Endothelial cell of umbilical vein (primary cell): ENCODE results near the gene ADI1. TPM values are rescaled to one million over a fixed set of nuclear protein-coding genes. Genes with fewer than 3 reads are reported as not detected.

ENCODE experiments used
- BruUV-seq: library from RNA; stranded (reverse); fragments of 400-500 nt; replicated peaks from 2 replicates; lab custom pipeline; 2021; lab: Mats Ljungman, UMichigan
- CTCF ChIA-PET: fragments of 300-600, 350-600 bp; sonication (Branson Sonifier 250); formaldehyde crosslinking; loops from one replicate; lab custom pipeline; 2021; ENCODE audit warnings: antibody characterized with exemption, inconsistent platforms; lab: Charles Lee
- POLR2A ChIA-PET: fragments of 300-600, 350-600 bp; sonication (Branson Sonifier 250); formaldehyde crosslinking; loops from one replicate; lab custom pipeline; 2021; ENCODE audit warnings: antibody characterized with exemption, inconsistent platforms; lab: Charles Lee
- DNase-seq: peaks from one replicate; pipeline ENCODE4 v3.0.0-alpha.2; 2011; ENCODE audit warnings: low read depth, low spot score
- FAIRE-seq: peaks from 2 replicates; lab custom pipeline; 2011; peaks lifted over from hg19 to GRCh38; lab: Jason Lieb, UNC
- H2AFZ ChIP-seq: 2 replicates; pipeline ENCODE4 v1.6.0; 2012; ENCODE audit warnings: low read depth, low read length, control low read depth, inconsistent platforms
- H3K27ac ChIP-seq: 2 replicates; pipeline ENCODE4 v1.5.1; 2011; ENCODE audit warnings: low read depth, mild to moderate bottlenecking, control low read depth, low read length, moderate library complexity; ENCODE audit not compliant: insufficient read depth
- H3K27me3 ChIP-seq, 2 experiments: 2 replicates each; pipeline versions ENCODE4 v1.6.0 to v1.6.1; 2011; ENCODE audit warnings: low read length in 2 of 2, mixed read lengths in 1 of 2; ENCODE audit not compliant: control insufficient read depth in 2 of 2, insufficient read depth in 2 of 2
- H3K36me3 ChIP-seq, 2 experiments: 2 replicates in 1 of 2; 3 replicates in 1 of 2; pipeline ENCODE4 v1.5.1; 2011; ENCODE audit warnings: low read length in 2 of 2, mild to moderate bottlenecking in 1 of 2, moderate library complexity in 1 of 2; ENCODE audit not compliant: control insufficient read depth in 2 of 2, insufficient read depth in 2 of 2; ENCODE audit errors: extremely low read depth in 1 of 2
- H3K4me1 ChIP-seq: 3 replicates; pipeline ENCODE4 v1.5.1; 2011; ENCODE audit warnings: mild to moderate bottlenecking, low read length; ENCODE audit not compliant: control insufficient read depth, insufficient read depth; ENCODE audit errors: extremely low read depth
- H3K4me2 ChIP-seq: 2 replicates; pipeline ENCODE4 v1.6.1; 2011; ENCODE audit warnings: low read length, control low read depth, mixed read lengths; ENCODE audit not compliant: insufficient read depth
- H3K4me3 ChIP-seq, 3 experiments: fragments of 200-600 bp in 1 of 3; sonication (generic), shearing (Covaris generic) in 1 of 3; replicated peaks in 1 of 3; 2 replicates each; pipeline ENCODE4 v1.5.1; 2011 to 2016; ENCODE audit warnings: control low read depth in 3 of 3, low read length in 3 of 3, mild to moderate bottlenecking in 2 of 3, inconsistent platforms in 1 of 3, low read depth in 1 of 3, moderate library complexity in 1 of 3; ENCODE audit not compliant: insufficient read depth in 1 of 3
- H3K79me2 ChIP-seq: 2 replicates; pipeline ENCODE4 v1.6.0; 2012; ENCODE audit warnings: low read length, inconsistent platforms; ENCODE audit not compliant: control insufficient read depth, insufficient read depth
- H3K9ac ChIP-seq: replicated peaks from 2 replicates; pipeline ENCODE3; 2011; ENCODE audit warnings: low read length, control low read depth; ENCODE audit not compliant: insufficient read depth; ENCODE audit errors: extremely low read depth
- H3K9me1 ChIP-seq: replicated peaks from 3 replicates; pipeline ENCODE4 v1.6.0; 2011; ENCODE audit warnings: mild to moderate bottlenecking, low read length; ENCODE audit not compliant: control insufficient read depth, insufficient read depth; ENCODE audit errors: extremely low read depth
- H3K9me3 ChIP-seq: replicated peaks from 2 replicates; pipeline ENCODE4 v1.5.1; 2012; ENCODE audit warnings: low read length, inconsistent platforms; ENCODE audit not compliant: control insufficient read depth, insufficient read depth
- H4K20me1 ChIP-seq: replicated peaks from 2 replicates; pipeline ENCODE3; 2011; ENCODE audit warnings: mild to moderate bottlenecking, low read length; ENCODE audit not compliant: control insufficient read depth, insufficient read depth; ENCODE audit errors: extremely low read depth
- CTCF ChIP-seq, 2 donors: IDR thresholded peaks; 1 replicate in 1 of 2; 2 replicates in 1 of 2; pipeline ENCODE4 v1.5.1; 2011; ENCODE audit warnings: low read length in 2 of 2, mild to moderate bottlenecking in 2 of 2, moderate library complexity in 2 of 2, control low read depth in 1 of 2, inconsistent platforms in 1 of 2, low read depth in 1 of 2; ENCODE audit not compliant: insufficient read depth in 1 of 2; ENCODE audit errors: extremely low read depth in 1 of 2
- EZH2 ChIP-seq: IDR thresholded peaks from 2 replicates; pipeline ENCODE4 v1.6.1; 2012; ENCODE audit warnings: borderline replicate concordance, low read depth, mild to moderate bottlenecking, moderate library complexity, low read length, inconsistent platforms; ENCODE audit not compliant: severe bottlenecking
- FOS ChIP-seq: IDR thresholded peaks from 2 replicates; pipeline ENCODE4 v1.6.1; 2011; ENCODE audit warnings: mild to moderate bottlenecking, low read length, moderate library complexity, borderline replicate concordance; ENCODE audit not compliant: insufficient read depth
- GATA2 ChIP-seq: IDR thresholded peaks from 2 replicates; pipeline ENCODE4 v1.7.0; 2011; ENCODE audit warnings: low read depth, mild to moderate bottlenecking, moderate library complexity, mixed read lengths, low read length; ENCODE audit not compliant: insufficient read length, insufficient read depth
- JUN ChIP-seq: IDR thresholded peaks from 2 replicates; pipeline ENCODE4 v1.6.1; 2011; ENCODE audit warnings: borderline replicate concordance, low read depth; ENCODE audit not compliant: insufficient read length, insufficient read depth
- MAX ChIP-seq: IDR thresholded peaks from 2 replicates; pipeline ENCODE4 v1.6.1; 2011; ENCODE audit not compliant: insufficient read depth, insufficient read length
- MYC ChIP-seq: IDR thresholded peaks from one replicate; pipeline ENCODE4 v1.6.1; 2011; ENCODE audit warnings: mild to moderate bottlenecking, low read depth, low read length
- POLR2A ChIP-seq: IDR thresholded peaks from 2 replicates; pipeline ENCODE4 v1.6.1; 2012; ENCODE audit warnings: low read depth, mild to moderate bottlenecking, control low read depth, low read length
- POLR2AphosphoS5 ChIP-seq: IDR thresholded peaks from 2 replicates; pipeline ENCODE4 v1.6.1; 2012; ENCODE audit warnings: low read depth, mild to moderate bottlenecking, control low read depth, low read length, moderate library complexity; ENCODE audit not compliant: insufficient read depth
- dilution Hi-C: fragments of 300-500 bp; cut with MboI; formaldehyde crosslinking; loops from one replicate; pipeline ENCODE4 v1.15.0; 2019; ENCODE audit warnings: low sequenced_read_pairs; ENCODE audit not compliant: extremely low pct_ligation_motif_present
- intact Hi-C: fragments of 100-400 bp; cut with micrococcal nuclease; formaldehyde crosslinking; loops from one replicate; pipeline ENCODE4 v1.10.0; 2022
- polyA plus RNA-seq, 4 experiments: library from polyadenylated mRNA; depleted of rRNA in 3 of 4; stranded (reverse) in 3 of 4; unstranded in 1 of 4; fragments of >200 nt; gene quantifications; 2 replicates each; pipeline versions ENCODE4 v1.2.1 to v1.2.3, GENCODE V29; 2011 to 2012; ENCODE audit warnings: missing spikeins in 1 of 4
- total RNA-seq: library from RNA; stranded (reverse); gene quantifications from 2 replicates; pipeline ENCODE4 v1.2.3, GENCODE V29; 2021

The ADI1 gene
- total and polyA plus RNA-seq, 2 donors (not counting 3 experiments of a cell fraction or from before 2014, with no cell fraction given), result 38.6 to 49.7 TPM

GRCh38 chr2:3483986-3484960, 35.1 kb downstream of the ADI1 start:
- ChIA-PET POLR2A (no interaction called here), CTCF (no interaction called here)
- Histone ChIP-seq H2AFZ (no peak overlapping the region), H3K4me3 (no peak overlapping the region), H3K9me3 (no peaks in the 10 kb centered on the region), H3K4me2 (no peak overlapping the region), H3K9me1 (no peaks in the 10 kb centered on the region), H3K36me3 (peaks cover 0 to 7% of the 10 kb centered on the region in 2 experiments), H3K79me2 (no peaks in the 10 kb centered on the region), H3K27ac (no peak overlapping the region), H3K4me1 (no peaks in the 10 kb centered on the region), H3K9ac (no peak overlapping the region), H3K27me3 (no peaks in the 10 kb centered on the region), H4K20me1 (no peaks in the 10 kb centered on the region)
- TF ChIP-seq JUN, result no peak
- no peak for TF ChIP-seq POLR2A
- TF ChIP-seq MYC, result no peak
- TF ChIP-seq GATA2, result no peak
- TF ChIP-seq MAX, result no peak
- no peak for TF ChIP-seq CTCF (IDR thresholded peaks at IDR 0.05; ENCODE audit: extremely low read depth in 1 of 2, insufficient read depth in 1 of 2, low read depth in 1 of 2, low read length in 2 of 2)
- TF ChIP-seq POLR2AphosphoS5, result no peak
- TF ChIP-seq FOS, result no peak
- no peak for TF ChIP-seq EZH2
- no peak for DNase-seq
- no TSS peak for BruUV-seq
- no peak for FAIRE-seq
- intact Hi-C loops (no loop called here), dilution Hi-C loops (no loop called here)
